HepG2 (cell line): ENCODE data around the gene IFNLR1. TPM values are rescaled to one million over a fixed set of nuclear protein-coding genes. Genes with fewer than 3 reads are reported as not detected.

Experiments used
- ATAC-seq: fragments of 200-7000 bp; cut with Tn5 transposase; 3 replicates; pipeline ENCODE4 v1.9.1; 2020; ENCODE audit warnings: mild to moderate bottlenecking, moderate library complexity
- BruUV-seq: library from RNA; stranded (reverse); fragments of 400-500 nt; replicated peaks from 2 replicates; lab custom pipeline; 2021; lab: Mats Ljungman, UMichigan
- CTCF ChIA-PET: fragments of 300-600 bp; formaldehyde crosslinking; extraction: SDS; loops from one replicate; lab custom pipeline; 2021; ENCODE audit warnings: low total read pairs, inconsistent platforms, low intra/inter-chr PET ratio; lab: Yijun Ruan, JAX
- POLR2A ChIA-PET: fragments of 350-600 bp; sonication (Branson Sonifier 250); formaldehyde crosslinking; loops from one replicate; lab custom pipeline; 2020; ENCODE audit warnings: antibody characterized with exemption, inconsistent platforms; lab: Yijun Ruan, JAX
- DNase-seq: peaks from one replicate; pipeline ENCODE4 v3.0.0-alpha.2; 2015; ENCODE audit warnings: low spot score
- FAIRE-seq: peaks from 3 replicates; lab custom pipeline; 2011; peaks lifted over from hg19 to GRCh38; lab: Jason Lieb, UNC
- H2AFZ ChIP-seq: one replicate; pipeline ENCODE4 v1.6.1; 2011; ENCODE audit warnings: low read length, inconsistent platforms
- H3K27ac ChIP-seq: fragments of 300-600 bp; 3 replicates; pipeline ENCODE4 v1.8.0; 2011; ENCODE audit warnings: mixed run types, mild to moderate bottlenecking, mixed read lengths, low read length, inconsistent platforms; ENCODE audit not compliant: insufficient read depth; ENCODE audit errors: extremely low read length
- H3K27me3 ChIP-seq, 2 experiments: fragments of 200-600 bp in 1 of 2; 2 replicates in 1 of 2; 3 replicates in 1 of 2; pipeline versions ENCODE4 v1.6.0 to v1.8.0; 2011; ENCODE audit warnings: low read length in 2 of 2, mild to moderate bottlenecking in 2 of 2, moderate library complexity in 2 of 2, inconsistent platforms in 1 of 2; ENCODE audit not compliant: insufficient read depth in 2 of 2, control insufficient read depth in 1 of 2
- H3K36me3 ChIP-seq, 2 experiments: fragments of 200-600 bp in 1 of 2; replicated peaks in 1 of 2; 2 replicates in 1 of 2; 3 replicates in 1 of 2; pipeline versions ENCODE4 v1.5.1 to v1.8.0; 2011; ENCODE audit warnings: low read length in 2 of 2, inconsistent platforms in 1 of 2; ENCODE audit not compliant: insufficient read depth in 2 of 2, control insufficient read depth in 1 of 2
- H3K4me1 ChIP-seq: 2 replicates; pipeline ENCODE4 v1.5.1; 2012; ENCODE audit warnings: low read length, inconsistent platforms; ENCODE audit not compliant: insufficient read depth
- H3K4me2 ChIP-seq: 2 replicates; pipeline ENCODE4 v1.6.0; 2011; ENCODE audit warnings: low read depth, low read length, inconsistent platforms
- H3K4me3 ChIP-seq, 3 experiments: fragments of 200-600 bp in 1 of 3; sonication (generic), shearing (Covaris generic) in 1 of 3; replicated peaks in 1 of 3; 2 replicates each; pipeline ENCODE4 v1.5.1; 2011 to 2016; ENCODE audit warnings: low read length in 3 of 3, inconsistent platforms in 2 of 3, low read depth in 2 of 3, mild to moderate bottlenecking in 2 of 3, control low read depth in 1 of 3, mixed read lengths in 1 of 3; ENCODE audit not compliant: insufficient read depth in 1 of 3
- H3K79me2 ChIP-seq: one replicate; pipeline ENCODE4 v1.6.1; 2011; ENCODE audit warnings: low read length, inconsistent platforms; ENCODE audit not compliant: insufficient read depth
- H3K9ac ChIP-seq: 2 replicates; pipeline ENCODE4 v1.6.0; 2011; ENCODE audit warnings: mild to moderate bottlenecking, low read depth, low read length, inconsistent platforms; ENCODE audit not compliant: insufficient read depth
- H3K9me3 ChIP-seq: 2 replicates; pipeline ENCODE4 v1.5.1; 2012; ENCODE audit warnings: mild to moderate bottlenecking, low read length
- H4K20me1 ChIP-seq: 2 replicates; pipeline ENCODE4 v1.6.0; 2011; ENCODE audit warnings: inconsistent platforms, mild to moderate bottlenecking, low read length, moderate library complexity; ENCODE audit not compliant: insufficient read depth
- AKAP8 ChIP-seq: sonication (generic); formaldehyde crosslinking; IDR thresholded peaks from 2 replicates; pipeline ENCODE4 v1.5.1; 2020; ENCODE audit warnings: mild to moderate bottlenecking, missing genetic modification reagents
- BORCS8-MEF2B ChIP-seq: sonication (generic); formaldehyde crosslinking; IDR thresholded peaks from 2 replicates; pipeline ENCODE4 v1.8.0; 2022; ENCODE audit warnings: mild to moderate bottlenecking, missing genetic modification reagents
- NFE2 ChIP-seq: sonication (generic); formaldehyde crosslinking; IDR thresholded peaks from 2 replicates; pipeline ENCODE4 v1.4.0; 2020; ENCODE audit warnings: missing genetic modification reagents
- TEAD3 ChIP-seq: optimal IDR thresholded peaks from 2 replicates; pipeline ENCODE3; 2016; ENCODE audit warnings: borderline replicate concordance
- ZNF180 ChIP-seq: sonication (generic); formaldehyde crosslinking; IDR thresholded peaks from 2 replicates; pipeline ENCODE4 v1.4.0; 2020; ENCODE audit warnings: low read depth, missing genetic modification reagents, borderline replicate concordance
- ZNF263 ChIP-seq: sonication (generic); formaldehyde crosslinking; IDR thresholded peaks from 2 replicates; pipeline ENCODE4 v1.4.0; 2020; ENCODE audit warnings: missing genetic modification reagents
- ZNF431 ChIP-seq: sonication (generic); formaldehyde crosslinking; IDR thresholded peaks from 2 replicates; pipeline ENCODE4 v1.9.0; 2022; ENCODE audit warnings: missing genetic modification reagents, low read depth, mild to moderate bottlenecking, borderline replicate concordance
- ZNF557 ChIP-seq: sonication (generic); formaldehyde crosslinking; IDR thresholded peaks from 2 replicates; pipeline ENCODE4 v1.4.0; 2020; ENCODE audit warnings: missing genetic modification reagents
- ZNF781 ChIP-seq: sonication (generic); formaldehyde crosslinking; IDR thresholded peaks from 2 replicates; pipeline ENCODE4 v1.5.1; 2020; ENCODE audit warnings: borderline replicate concordance, mild to moderate bottlenecking, missing genetic modification reagents; ENCODE audit errors: not compliant biosample characterization
- ZSCAN9 ChIP-seq: IDR thresholded peaks from 2 replicates; pipeline ENCODE4 v1.6.1; 2016; ENCODE audit warnings: borderline replicate concordance
- WGBS: methylation state at CpG from one replicate; pipeline ENCODE4 v1.1.6; 2017; ENCODE audit warnings: low lambda C conversion rate; 5-methylcytosine and 5-hydroxymethylcytosine counted together
- in situ Hi-C: cut with HindIII; loops from 2 replicates; pipeline ENCODE4 v1.10.0; 2017; ENCODE audit warnings: low pct_unique_long_range_greater_than_20kb; ENCODE audit not compliant: extremely low pct_ligation_motif_present
- intact Hi-C: fragments of 100-400 bp; cut with micrococcal nuclease; formaldehyde crosslinking; loops from one replicate; pipeline ENCODE4 v1.10.0; 2022; ENCODE audit not compliant: unreplicated experiment
- polyA plus RNA-seq, 8 experiments: library from polyadenylated mRNA; depleted of rRNA in 3 of 8; stranded (reverse) in 7 of 8; unstranded in 1 of 8; fragments of >200 nt; fragmentation: Illumina TruSeq in 4 of 8; extraction: Trizol in 4 of 8; gene quantifications; 2 replicates each; pipeline versions ENCODE4 v1.2.1 to v1.2.3, GENCODE V29; 2011 to 2016; ENCODE audit warnings: low read depth in 4 of 8, missing spikeins in 1 of 8, mixed read lengths in 1 of 8; ENCODE audit not compliant: insufficient read depth in 1 of 8
- total RNA-seq, 5 experiments: library from RNA; depleted of rRNA; stranded (reverse); fragments of >200 nt; fragmentation: Illumina TruSeq; extraction: Trizol; gene quantifications; 2 replicates each; pipeline ENCODE4 v1.2.3, GENCODE V29; 2016; ENCODE audit warnings: low read depth in 1 of 5
- TF ChIP-seq, protein P1 (sequence below): sonication (generic); formaldehyde crosslinking; IDR thresholded peaks from 2 replicates; pipeline ENCODE4 v1.8.1; 2023; ENCODE audit warnings: mild to moderate bottlenecking, inconsistent platforms, moderate library complexity, missing genetic modification reagents, borderline replicate concordance
- TF ChIP-seq, protein P2 (sequence below): sonication (generic); formaldehyde crosslinking; IDR thresholded peaks from 2 replicates; pipeline ENCODE4 v1.8.0; 2022; ENCODE audit warnings: missing genetic modification reagents, mild to moderate bottlenecking, borderline replicate concordance
- TF ChIP-seq, protein P3 (sequence below): sonication (generic); formaldehyde crosslinking; IDR thresholded peaks from 2 replicates; pipeline ENCODE4 v1.4.0; 2020; ENCODE audit warnings: low read depth, missing genetic modification reagents
- TF ChIP-seq, protein P4 (sequence below): sonication (generic); formaldehyde crosslinking; IDR thresholded peaks from 2 replicates; pipeline ENCODE4 v1.4.0; 2020; ENCODE audit warnings: missing genetic modification reagents, borderline replicate concordance

IFNLR1 gene
- total and polyA plus RNA-seq, 2 of the 13 experiments (the other 11 are each of a cell fraction or from before 2014, with no cell fraction given): 3.8 to 8.5 TPM

DNA sequence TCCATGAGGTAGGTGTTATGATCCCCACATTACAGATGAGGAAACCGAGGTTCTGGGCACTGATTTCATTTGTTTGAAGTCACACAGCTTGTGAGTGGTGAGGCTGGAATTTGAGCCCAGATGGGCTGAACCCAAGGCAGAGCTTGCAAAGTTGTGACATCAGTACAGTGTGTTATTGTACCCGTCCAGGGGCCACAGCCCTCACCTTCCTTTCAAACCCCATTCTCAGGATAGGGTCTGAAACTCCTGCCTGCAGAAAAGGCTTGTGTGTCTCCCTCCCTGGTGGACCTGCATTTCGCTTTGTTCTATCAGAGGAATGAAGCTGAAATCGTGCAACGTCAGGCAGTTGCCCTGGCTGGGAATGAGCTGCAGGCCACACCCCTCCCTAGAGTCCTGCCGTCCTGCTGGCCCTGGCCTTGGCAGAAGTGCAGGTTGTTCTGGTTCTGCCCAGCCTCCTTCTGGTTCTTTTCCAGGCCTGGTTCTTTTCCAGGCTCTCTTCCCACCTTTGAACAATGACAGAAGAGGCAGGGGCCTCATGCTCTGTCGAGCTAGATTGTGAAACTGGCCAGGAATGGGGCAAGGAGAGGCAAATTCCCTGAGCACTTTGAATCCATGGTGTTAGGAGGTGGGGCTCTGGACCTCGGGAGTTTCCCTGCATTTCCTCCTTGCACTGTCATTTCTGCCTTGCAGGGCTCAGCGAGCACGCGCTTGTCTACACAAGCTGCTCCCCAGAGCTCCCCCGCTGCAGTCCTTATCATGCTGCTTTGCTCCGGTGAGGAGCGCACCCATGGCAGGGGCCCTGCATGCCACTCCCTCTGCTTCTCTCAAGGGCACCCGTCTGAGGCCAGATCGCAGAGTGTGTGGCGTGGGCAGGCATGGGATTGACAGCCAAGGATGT lies 67.0 kb downstream of the IFNLR1 start:
- Histone ChIP-seq H3K27ac (peak overlapping the region; percentile 79), H3K9me3 (no peaks in the 10 kb centered on the region), H3K4me1 (peaks cover 64% of the 10 kb centered on the region), H4K20me1 (no peaks in the 10 kb centered on the region), H3K79me2 (no peaks in the 10 kb centered on the region), H3K27me3 (no peaks in the 10 kb centered on the region), H3K4me3 (peak overlapping the region in 2 of 3 experiments; percentile 0 to 36; a peak in 3 of 6 replicates), H3K4me2 (peak overlapping the region; percentile 66), H3K9ac (peak overlapping the region; percentile 50), H2AFZ (no peak overlapping the region), H3K36me3 (0 out of 5 replicates have a peak, but pooled peaks cover 0 to under 1% of the 10 kb centered on the region in 2 experiments)
- POLR2A ChIA-PET: interaction anchor here (0.7 to 4.3 kb wide), 9 partner anchors 8 to 167 kb away, joined by 3 to 44 read pairs (median 5); partner anchors contain the start of genes IL22RA1, MYOM3 and SRSF10
- WGBS: 5% methylated on average over 10 of the region's 17 CpGs
- peak; percentile 93 for FAIRE-seq
- BruUV-seq: no TSS peak
- peak; percentile 85 for DNase-seq
- peak; percentile 77 for ATAC-seq
- in situ Hi-C loops (no loop called here), intact Hi-C loops (no loop called here)
- CTCF ChIA-PET: no interaction called here
- TF ChIP-seq ZNF781 (CRISPR knock-in tag) (peak; percentile 49), ZNF180 (CRISPR knock-in tag) (peak; percentile 98; the same call in 1 of the 2 replicates), BORCS8-MEF2B (CRISPR knock-in tag) (peak; percentile 65; the same call in 1 of the 2 replicates), TEAD3 (CRISPR knock-in tag) (peak; percentile 94), ZNF263 (CRISPR knock-in tag) (no peak; the same call in 1 of the 2 replicates), AKAP8 (CRISPR knock-in tag) (0 out of 2 replicates have a peak, but pooled peaks have one; percentile 24), ZNF431 (CRISPR knock-in tag) (0 out of 2 replicates have a peak, but pooled peaks have one; percentile 39), ZSCAN9 (CRISPR knock-in tag) (0 out of 2 replicates have a peak, but pooled peaks have one; percentile 28), NFE2 (CRISPR knock-in tag) (no peak; the same call in 1 of the 2 replicates), ZNF557 (CRISPR knock-in tag) (no peak)
- TF ChIP-seq, protein P1, sequence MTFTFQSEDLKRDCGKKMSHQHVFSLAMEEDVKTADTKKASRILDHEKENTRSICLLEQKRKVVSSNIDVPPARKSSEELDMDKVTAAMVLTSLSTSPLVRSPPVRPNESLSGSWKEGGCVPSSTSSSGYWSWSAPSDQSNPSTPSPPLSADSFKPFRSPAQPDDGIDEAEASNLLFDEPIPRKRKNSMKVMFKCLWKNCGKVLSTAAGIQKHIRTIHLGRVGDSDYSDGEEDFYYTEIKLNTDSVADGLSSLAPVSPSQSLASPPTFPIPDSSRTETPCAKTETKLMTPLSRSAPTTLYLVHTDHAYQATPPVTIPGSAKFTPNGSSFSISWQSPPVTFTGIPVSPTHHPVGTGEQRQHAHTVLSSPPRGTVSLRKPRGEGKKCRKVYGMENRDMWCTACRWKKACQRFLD (CRISPR knock-in tag): 0 out of 2 replicates have a peak, but pooled peaks have one; percentile 38
- TF ChIP-seq, protein P2, sequence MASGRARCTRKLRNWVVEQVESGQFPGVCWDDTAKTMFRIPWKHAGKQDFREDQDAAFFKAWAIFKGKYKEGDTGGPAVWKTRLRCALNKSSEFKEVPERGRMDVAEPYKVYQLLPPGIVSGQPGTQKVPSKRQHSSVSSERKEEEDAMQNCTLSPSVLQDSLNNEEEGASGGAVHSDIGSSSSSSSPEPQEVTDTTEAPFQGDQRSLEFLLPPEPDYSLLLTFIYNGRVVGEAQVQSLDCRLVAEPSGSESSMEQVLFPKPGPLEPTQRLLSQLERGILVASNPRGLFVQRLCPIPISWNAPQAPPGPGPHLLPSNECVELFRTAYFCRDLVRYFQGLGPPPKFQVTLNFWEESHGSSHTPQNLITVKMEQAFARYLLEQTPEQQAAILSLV (CRISPR knock-in tag): 0 out of 2 replicates have a peak, but pooled peaks have one; percentile 61
- TF ChIP-seq, protein P3, sequence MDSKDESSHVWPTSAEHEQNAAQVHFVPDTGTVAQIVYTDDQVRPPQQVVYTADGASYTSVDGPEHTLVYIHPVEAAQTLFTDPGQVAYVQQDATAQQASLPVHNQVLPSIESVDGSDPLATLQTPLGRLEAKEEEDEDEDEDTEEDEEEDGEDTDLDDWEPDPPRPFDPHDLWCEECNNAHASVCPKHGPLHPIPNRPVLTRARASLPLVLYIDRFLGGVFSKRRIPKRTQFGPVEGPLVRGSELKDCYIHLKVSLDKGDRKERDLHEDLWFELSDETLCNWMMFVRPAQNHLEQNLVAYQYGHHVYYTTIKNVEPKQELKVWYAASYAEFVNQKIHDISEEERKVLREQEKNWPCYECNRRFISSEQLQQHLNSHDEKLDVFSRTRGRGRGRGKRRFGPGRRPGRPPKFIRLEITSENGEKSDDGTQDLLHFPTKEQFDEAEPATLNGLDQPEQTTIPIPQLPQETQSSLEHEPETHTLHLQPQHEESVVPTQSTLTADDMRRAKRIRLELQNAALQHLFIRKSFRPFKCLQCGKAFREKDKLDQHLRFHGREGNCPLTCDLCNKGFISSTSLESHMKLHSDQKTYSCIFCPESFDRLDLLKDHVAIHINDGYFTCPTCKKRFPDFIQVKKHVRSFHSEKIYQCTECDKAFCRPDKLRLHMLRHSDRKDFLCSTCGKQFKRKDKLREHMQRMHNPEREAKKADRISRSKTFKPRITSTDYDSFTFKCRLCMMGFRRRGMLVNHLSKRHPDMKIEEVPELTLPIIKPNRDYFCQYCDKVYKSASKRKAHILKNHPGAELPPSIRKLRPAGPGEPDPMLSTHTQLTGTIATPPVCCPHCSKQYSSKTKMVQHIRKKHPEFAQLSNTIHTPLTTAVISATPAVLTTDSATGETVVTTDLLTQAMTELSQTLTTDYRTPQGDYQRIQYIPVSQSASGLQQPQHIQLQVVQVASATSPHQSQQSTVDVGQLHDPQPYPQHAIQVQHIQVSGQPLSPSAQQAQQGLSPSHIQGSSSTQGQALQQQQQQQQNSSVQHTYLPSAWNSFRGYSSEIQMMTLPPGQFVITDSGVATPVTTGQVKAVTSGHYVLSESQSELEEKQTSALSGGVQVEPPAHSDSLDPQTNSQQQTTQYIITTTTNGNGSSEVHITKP: no peak
- TF ChIP-seq, protein P4, sequence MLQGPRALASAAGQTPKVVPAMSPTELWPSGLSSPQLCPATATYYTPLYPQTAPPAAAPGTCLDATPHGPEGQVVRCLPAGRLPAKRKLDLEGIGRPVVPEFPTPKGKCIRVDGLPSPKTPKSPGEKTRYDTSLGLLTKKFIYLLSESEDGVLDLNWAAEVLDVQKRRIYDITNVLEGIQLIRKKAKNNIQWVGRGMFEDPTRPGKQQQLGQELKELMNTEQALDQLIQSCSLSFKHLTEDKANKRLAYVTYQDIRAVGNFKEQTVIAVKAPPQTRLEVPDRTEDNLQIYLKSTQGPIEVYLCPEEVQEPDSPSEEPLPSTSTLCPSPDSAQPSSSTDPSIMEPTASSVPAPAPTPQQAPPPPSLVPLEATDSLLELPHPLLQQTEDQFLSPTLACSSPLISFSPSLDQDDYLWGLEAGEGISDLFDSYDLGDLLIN (CRISPR knock-in tag): 0 out of 2 replicates have a peak, but pooled peaks have one; percentile 17
